Lower leg skin (tissue), 4 donors: ENCODE results near the gene RIMBP3B. TPM values are rescaled to one million over a fixed set of nuclear protein-coding genes. Genes with fewer than 3 reads are reported as not detected.

Experiments
- total RNA-seq, 4 donors: library from RNA; depleted of rRNA; stranded (reverse); fragments of >200 nt; gene quantifications; one replicate each; pipeline ENCODE4 v1.1.0, GENCODE V29; 2016

RIMBP3B gene
- total RNA-seq, 4 donors from 2014 or later: 0.06 TPM; not detected in 3

Other genes starting within 250 kb of the RIMBP3B start
- gene HIC2, start 33.6 kb downstream of the RIMBP3B start, total RNA-seq: 1 to 10 TPM; 3.8 to 6.6 (median 5.0) TPM
- gene TMEM191C, start 83.6 kb downstream of the RIMBP3B start, total RNA-seq: 1 to 10 TPM in 3 of 4 donors, under 1 TPM in 1; 0.13 to 4.0 (median 1.5) TPM
- under 1 TPM in 2 of 4 donors, not detected in 2; 0.20 to 0.30 TPM for gene RIMBP3C, start 167.7 kb downstream of the RIMBP3B start, total RNA-seq
- 10 to 100 TPM; 28.0 to 42.4 (median 40.5) TPM for gene UBE2L3, start 184.0 kb downstream of the RIMBP3B start, total RNA-seq
- 10 to 100 TPM; 42.2 to 72.2 (median 56.5) TPM for gene YDJC, start 246.3 kb downstream of the RIMBP3B start, total RNA-seq
- gene CCDC116, start 249.0 kb downstream of the RIMBP3B start, total RNA-seq: under 1 TPM in 2 of 4 donors, not detected in 2; 0.23 to 0.49 TPM